ENCODE data around the gene CLCN1.

Gene CLCN1

DNA sequence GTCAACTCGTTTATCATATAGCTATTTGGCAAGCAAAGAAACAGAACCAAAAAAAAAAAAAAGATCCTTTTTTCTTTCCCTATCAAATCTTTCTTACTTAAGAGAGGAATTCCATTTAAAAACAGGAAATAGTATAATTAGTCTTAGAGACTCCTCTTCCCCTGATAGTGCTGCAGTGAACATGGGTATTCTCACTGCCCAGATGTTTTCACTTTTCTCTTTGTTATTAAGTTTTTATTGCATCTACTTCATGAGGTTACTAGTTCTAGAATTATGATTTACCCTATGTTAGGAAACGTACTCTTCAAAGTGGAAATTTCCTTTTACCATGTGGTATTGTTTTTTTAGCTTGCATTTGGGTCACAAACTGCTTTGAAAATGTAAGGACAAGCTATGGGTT, 19.2 kb upstream of the CLCN1 start:
- DNase-seq = no peak

DNA sequence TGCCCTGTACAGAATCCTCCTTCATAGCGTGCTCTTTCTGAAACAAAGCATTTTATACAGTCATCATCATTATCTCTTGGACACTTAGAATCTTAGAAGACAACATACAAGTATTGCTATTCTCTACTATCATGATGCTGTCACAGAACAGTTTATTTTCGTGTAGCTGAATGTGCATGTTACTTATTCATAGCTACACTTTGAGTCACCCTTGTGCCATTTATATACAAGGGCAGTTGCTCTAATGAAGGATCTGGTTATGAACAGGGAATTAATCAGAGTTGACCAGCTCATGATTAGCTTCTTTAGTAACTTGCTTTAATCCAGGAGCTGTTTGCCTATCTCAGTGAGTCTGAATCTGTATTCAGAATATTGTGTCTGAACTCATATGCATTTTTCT, 16.6 kb upstream of the CLCN1 start:
- no peak for DNase-seq

DNA sequence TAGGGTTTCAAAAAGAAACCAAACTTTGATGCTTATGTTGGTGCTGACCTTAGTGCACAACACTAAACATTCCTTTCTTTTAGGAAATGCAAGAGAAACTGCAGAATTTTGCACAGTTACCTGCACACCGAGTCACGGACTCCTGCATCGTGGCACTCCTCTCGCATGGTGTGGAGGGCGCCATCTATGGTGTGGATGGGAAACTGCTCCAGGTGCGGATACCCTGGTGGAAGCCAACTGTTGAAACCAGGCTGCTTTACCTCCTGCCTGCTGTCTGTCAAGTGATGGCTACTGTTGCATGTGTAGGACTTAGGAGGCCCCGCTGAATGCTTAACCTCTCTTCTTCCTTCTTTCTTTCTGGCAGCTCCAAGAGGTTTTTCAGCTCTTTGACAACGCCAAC, 16.1 kb upstream of the CLCN1 start:
- DNase-seq = no peak

DNA sequence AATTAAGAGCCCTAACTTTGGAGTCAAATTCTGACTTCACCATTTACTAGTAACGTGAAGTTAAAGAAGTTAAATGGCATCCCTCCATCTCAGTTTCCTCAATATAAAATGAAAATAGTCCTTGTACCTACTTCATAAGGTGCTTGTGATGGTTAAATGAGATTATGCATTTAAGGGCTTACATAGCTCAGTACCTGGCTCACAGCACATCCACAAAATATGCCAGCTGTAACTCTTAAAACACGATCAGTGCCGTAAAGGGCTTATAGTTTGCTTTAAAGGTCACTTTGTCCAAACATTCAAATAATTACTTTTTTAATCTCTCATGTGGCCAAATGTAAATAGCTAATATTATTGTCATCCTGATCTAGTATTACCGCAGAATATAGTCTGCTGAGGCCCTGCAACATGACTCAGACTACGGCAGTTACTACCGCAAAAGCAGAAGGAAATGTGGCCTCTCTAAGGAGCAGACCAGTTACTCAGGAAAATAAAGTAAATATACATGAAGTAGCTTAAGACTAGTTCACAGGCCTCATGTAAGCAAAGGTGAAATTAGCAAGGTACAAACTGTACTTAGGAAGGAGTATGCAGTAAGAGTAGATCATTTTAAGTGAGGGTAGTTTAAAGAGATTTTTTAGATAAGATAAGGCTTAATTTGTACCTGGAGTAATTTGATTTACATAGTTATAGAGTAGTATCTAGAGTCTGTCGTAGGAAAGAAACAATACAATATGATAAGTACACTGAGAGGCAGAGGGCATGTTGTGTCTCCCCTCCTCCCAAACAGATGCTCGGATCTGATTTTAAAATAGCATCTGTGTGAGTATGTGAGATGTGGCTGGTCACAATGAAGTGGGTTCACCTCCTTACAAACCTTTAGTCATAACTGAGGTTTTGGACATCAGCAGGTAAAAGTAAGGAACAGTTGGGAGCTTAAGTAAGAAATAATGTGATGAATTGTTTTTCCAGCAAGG, 14.7 kb upstream of the CLCN1 start:
- peak; percentile 78 for DNase-seq

DNA sequence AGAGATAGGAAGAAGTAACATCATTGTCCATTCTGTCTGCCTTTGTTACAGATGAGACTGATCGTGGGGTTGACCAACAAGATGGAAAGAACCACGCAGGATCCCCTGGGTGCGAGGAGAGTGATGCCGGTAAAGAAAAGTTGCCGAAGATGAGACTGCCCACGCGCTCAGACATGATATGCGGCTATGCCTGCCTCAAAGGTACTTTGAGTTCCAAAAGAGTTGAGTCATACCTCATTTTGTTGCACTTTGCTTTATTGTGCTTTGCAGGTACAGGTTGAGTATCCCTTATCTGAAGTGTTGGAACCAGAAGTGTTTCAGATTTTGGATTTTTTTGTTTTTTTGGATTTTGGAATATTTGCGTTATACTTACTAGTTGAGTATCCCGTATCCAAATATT, 12.2 kb upstream of the CLCN1 start:
- no peak for DNase-seq

DNA sequence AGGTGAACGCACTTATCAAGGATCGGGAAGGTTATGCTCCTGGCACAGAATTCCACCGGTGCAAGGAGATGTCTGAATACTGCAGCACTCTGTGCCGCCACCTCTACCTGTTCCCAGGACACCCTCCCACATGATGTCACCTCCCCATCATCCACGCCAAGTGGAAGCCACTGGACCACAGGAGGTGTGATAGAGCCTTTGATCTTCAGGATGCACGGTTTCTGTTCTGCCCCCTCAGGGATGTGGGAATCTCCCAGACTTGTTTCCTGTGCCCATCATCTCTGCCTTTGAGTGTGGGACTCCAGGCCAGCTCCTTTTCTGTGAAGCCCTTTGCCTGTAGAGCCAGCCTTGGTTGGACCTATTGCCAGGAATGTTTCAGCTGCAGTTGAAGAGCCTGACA, 11.0 kb upstream of the CLCN1 start:
- no peak for DNase-seq

DNA sequence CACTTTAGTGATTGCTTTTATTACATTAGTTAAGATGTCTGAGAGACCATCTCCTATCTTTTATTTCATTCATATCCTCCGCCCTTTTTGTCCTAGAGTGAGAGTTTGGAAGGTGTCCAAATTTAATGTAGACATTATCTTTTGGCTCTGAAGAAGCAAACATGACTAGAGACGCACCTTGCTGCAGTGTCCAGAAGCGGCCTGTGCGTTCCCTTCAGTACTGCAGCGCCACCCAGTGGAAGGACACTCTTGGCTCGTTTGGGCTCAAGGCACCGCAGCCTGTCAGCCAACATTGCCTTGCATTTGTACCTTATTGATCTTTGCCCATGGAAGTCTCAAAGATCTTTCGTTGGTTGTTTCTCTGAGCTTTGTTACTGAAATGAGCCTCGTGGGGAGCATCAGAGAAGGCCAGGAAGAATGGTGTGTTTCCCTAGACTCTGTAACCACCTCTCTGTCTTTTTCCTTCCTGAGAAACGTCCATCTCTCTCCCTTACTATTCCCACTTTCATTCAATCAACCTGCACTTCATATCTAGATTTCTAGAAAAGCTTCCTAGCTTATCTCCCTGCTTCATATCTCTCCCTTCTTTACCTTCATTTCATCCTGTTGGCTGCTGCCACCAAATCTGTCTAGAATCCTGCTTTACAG, 10.4 kb upstream of the CLCN1 start:
- DNase-seq = peak; percentile 75

DNA sequence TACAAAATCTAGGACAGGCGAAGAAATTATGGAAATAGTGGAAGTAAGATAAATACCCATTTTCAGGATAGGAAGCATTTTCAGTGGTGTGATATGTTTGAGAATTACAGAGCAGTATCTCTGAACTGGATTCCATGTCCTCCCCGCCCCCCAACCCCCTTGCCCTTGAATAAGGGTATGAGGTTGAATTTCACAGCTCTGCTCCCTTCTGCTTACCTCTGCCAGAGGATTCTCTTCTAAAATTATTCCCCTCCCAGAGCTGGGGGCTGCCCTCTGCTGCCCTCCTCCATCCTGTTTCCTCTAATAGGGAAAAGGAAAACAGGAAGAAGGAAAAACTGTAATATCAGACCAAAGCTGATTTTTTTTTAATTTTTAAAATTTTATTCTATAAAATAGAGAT, 7.3 kb upstream of the CLCN1 start:
- DNase-seq = no peak

DNA sequence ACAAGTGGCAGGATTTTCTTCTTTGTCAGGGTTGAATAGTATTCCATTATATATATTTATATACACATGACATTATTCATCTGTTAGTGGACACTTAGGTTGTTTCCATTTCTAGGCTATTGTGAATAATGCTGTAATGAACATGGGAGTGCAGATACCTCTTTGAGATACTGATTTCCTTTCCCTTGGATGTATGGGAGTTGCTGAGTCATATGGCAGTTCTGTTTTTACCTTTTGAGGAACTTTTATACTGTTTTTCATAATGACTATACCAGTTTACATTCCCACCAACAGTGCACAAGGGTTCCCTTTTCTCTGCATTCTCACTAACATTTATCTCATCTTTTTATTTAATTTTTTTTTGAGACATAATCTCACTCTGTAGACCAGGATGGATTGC, 1.8 kb upstream of the CLCN1 start:
- peak; percentile 64 for DNase-seq

DNA sequence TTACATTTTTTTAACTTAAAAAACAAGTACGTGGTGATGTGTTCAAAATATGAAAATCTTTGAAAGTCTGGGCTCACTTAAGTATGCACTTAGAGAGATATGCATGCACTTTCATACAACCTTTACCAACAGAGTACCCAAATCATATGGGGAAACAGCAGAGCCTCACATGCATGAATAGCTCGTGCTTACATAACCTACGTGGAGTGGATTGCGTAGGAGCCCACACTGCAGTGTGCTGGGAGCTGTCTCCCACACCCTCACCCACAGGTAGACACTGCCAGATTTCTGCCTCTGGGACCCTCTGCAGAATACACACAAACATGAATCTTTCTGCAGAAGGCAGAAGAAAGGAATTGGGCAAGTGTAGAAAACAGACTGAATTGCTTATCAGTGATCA, 581 bp downstream of the CLCN1 start:
- peak; percentile 42 for DNase-seq

DNA sequence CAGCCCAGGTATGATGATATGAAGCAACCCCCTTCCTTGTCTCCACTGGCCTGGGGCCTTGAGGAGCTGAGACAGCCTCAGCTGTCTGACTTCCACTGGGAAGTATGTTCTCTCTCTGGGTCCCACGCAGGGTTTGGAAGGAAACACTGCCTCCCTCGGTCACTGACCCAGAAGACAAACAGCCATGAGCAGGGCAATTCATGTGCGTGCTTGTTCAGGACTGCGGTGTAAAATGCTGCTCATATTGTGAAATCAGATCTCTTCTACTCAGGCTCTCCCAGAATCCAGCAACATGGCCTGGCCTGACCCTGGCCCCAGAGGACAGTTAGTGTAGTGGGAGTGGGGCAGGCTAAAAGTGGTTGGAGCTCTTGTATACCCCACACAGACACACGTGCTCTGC, 2.8 kb downstream of the CLCN1 start:
- peak; percentile 42 for DNase-seq

DNA sequence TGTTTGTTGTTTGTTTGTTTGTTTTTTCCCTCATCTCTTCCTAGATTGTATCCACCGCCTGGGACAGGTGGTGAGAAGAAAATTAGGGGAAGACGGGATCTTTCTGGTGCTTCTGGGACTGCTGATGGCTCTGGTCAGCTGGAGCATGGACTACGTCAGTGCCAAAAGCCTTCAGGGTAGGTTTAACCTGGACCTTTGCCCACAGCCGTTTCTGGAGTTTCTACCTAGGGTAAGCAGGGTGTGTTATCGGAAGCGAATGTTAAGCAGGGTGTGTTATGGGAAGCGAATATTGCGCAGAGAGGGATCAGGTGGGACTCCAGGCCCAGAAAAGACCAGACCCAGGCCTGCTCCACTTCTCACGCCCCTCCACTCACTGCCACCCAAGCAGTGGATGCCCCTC, 4.7 kb downstream of the CLCN1 start:
- DNase-seq = no peak

DNA sequence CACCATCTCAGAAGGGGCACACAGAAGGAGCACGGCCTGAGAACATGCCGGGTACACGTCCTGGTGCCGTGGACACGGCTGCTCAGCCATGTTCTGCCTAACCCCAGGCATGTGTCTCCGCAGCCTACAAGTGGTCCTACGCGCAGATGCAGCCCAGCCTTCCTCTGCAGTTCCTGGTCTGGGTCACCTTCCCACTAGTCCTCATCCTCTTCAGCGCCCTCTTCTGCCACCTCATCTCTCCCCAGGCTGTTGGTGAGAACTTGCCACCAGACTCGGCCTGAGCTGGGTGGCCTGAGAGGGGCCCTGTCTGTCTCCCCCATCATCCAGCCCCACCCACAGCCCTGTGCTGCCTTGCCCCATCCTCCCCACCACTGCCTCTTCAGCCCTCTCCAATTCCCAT, 5.3 kb downstream of the CLCN1 start:
- no peak for DNase-seq

DNA sequence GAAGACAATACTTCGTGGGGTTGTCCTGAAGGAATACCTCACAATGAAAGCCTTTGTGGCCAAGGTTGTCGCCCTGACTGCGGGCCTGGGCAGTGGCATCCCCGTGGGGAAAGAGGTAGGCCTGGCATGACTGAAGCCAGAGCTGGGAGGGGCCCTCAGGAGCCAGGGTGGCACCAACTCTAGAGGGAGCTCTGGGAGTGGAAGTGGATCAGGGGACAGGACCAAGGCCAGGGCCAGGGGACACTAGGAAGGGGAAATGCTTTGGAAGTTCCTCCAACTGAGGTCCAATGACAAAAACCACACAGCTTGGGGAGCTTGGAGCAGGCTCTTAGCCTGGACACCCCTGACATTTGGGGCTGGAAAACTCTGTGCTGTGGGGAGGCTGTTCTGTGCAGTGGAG, 5.8 kb downstream of the CLCN1 start:
- DNase-seq = peak; percentile 73

DNA sequence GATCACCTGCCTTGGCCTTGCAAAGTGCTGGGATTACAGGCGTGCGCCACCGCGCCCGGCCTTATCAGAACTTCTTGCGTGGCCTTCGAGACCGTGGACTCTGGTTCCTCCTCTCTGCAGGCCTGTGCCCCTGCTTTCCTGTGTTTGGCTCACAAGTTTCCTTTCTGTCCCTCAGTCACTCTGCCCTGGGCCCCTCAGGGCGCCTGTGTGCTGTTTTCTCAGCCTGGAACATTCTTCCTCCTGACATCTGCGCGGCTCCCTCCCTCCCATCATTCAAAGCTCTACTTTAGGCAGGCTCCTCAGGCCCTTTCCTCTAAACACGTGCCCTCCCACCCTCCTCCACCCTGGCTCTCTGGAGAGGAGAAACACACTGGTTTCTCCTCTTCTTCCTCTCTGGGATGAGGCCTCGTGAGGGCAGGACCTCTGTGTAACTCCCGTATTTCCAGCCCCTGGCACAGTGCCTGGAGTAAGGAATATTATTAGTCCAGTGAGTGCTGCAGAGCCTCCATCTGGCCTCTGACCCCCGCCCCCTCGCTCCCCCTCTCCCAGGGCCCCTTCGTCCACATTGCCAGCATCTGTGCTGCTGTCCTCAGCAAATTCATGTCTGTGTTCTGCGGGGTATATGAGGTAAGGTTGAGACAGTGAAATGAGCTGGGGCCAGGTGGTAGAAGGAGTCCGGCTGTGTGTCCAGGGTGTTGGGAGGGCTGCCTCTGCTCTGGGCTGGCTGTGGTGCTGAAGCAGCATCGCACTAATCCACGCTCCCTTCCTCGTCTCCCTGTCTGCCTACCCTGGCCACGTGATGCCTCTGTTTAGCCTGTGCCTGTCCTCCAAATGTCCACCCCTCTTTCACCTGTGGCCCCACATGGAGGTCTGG, 7.1 kb downstream of the CLCN1 start:
- DNase-seq = no peak

DNA sequence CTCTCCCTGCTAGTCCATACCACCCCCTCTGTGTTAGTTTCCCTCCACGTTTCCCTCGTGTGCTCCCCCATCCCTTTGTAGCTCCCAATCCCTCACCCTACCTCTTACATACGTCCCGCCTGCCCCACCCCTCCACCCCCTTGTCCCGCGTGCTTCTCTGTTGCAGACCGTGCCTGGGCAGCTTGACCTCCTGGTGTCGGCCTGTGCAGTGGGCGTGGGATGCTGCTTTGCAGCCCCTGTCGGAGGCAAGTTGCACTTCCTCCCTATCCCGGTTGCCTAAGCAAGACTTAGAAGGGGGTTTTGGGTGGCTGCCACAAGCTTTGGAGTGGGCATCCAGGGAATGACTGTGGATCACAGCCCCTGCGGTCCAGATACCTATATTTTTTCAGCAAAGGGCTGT, 7.7 kb downstream of the CLCN1 start:
- DNase-seq = peak; percentile 68

DNA sequence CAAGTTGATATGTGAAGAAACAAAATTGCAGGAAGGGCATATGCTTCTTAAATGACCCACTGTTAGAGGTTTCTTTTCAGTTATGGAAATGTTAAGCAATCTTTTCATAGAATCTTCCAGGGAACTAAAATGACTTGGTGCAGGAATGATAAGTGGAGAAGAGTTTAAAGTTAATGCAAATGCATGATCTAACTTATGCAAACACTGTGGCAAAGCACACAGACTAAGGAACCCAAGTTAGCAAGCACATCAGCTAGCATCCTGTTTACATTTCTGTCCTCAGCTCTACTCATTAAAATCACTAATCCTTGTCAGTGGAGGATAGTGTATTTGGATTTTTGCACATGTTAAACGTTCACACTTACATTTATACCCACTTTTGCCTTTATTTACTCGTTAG, 9.3 kb downstream of the CLCN1 start:
- DNase-seq = peak; percentile 30

DNA sequence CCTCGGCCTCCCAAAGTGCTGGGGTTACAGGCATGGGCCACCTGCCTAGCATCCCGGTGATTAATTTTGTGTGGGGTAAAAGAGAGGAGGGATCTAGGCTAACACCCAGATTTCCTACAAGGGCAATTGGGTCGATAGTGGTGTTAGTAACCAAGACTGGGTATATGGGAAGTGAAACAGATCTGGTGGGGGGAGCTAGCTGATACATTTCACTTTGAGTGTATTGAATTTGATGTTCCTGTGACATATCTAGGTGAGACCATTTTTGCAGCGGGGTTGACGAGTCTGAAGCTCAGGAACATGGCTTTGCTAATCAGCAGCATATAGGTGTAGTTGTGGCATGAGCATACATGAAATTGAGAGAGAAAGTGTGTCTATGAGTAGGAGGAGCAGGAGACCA, 12.0 kb downstream of the CLCN1 start:
- no peak for DNase-seq

DNA sequence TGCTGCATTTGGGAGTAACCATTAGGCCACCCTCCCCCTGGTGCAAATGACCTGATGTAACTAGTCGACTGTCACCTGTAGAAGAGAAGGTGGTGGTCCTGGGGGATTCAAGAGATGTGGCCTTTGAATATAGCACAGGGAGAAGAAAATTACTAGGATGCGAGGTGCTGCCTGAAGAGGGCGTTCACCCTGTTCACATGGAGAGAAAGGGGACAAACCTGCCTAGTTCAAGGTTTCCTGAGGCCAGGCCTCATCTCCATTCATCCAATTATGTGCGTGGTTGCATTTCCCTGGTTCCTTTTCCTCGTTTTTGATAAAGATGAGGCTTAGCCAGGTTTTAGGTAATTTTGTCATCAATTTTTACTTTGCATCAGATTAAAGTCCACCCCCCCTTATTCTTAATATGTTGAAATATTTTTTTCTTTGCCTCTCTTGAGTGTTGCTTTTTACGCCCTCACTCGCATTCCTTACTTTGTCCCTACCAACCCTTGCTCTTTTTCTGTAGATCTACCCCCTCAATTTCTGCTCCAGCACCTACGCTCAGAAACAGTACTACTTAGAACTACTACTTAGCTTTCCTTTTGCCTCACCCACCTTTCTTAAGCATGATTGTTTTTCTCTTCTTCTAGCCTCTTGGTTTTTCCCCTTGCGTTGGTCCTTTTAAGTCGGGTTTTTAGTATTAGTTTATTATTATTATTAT, 13.7 kb downstream of the CLCN1 start:
- DNase-seq = no peak

DNA sequence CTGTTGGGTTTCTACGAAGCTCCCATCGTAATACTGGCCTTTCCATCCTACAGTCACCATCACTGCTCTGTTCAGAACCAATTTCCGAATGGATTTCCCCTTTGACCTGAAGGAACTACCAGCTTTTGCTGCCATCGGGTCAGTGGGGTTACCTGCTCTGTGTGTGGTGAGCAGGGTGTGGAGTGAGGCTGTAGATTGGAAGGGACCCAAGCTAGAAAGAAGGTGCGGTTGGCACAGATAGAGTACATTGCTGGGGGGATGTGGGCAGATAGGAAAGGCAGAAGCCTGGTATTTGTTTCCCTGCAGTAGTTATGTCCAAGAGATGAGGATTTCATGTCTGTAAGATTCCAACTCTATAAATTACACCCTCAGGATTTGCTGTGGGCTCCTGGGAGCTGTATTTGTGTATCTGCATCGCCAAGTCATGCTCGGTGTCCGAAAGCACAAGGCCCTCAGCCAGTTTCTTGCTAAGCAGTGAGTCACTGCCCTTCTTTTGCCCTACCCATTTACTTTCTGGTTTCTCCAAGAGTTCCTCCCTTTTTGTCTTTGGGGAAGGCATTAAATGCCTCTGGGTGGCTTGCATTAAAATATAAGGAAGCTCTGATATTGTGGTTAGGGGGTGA, 15.4 kb downstream of the CLCN1 start:
- peak; percentile 76 for DNase-seq

DNA sequence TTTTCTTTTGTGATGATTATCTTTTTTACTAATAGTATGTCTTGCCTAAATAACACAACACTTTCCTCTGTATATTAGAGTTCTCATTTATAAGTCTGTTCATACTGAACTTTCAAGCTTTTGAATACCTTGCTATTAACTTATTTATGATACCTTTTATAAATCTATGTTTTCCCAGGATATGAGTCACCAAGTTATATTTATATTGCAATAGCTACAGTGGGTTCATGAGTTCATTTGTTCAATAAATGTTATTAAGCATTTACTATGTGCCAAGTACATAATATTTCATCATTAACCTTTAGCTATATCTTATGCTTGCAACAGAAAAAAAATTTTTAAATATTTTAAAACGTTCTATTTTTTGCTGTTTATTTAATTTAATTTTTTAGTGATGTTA, 18.3 kb downstream of the CLCN1 start:
- no peak for DNase-seq

DNA sequence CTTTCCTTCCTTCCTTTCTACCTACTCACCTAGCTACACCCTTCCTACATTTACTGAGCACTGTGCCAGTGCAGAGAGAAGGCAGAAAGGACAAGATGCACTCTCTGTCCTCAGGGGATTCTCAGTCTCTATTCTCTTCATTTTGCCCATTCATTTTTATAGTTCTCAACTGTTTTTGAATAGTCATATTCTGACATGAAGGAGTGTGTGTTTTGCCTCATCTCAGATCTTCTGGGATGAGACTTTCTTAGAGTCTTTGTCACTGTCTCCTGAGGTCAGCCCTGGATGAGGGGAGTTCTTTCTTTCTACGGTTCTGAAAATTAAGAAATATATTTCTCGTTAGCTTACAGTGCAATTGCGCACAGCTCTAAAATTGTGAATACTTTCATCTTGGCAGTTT, 21.3 kb downstream of the CLCN1 start:
- DNase-seq = no peak
